NCI-H82 treated with DMSO at 0.1 percent for 48 hours (cell line): Measurements from ENCODE around the gene SLC38A2.
"Not testable (repeated sequence)": the region's sequence is repeated elsewhere in the genome, so short reads cannot be mapped to it uniquely, and the experiment has no call there.

Experiments used
- DNase-seq: peaks from one replicate; lab custom pipeline; 2025; ENCODE audit not compliant: unreplicated experiment; lab: John Stamatoyannopoulos, UW

Gene SLC38A2

GRCh38 chr12:46325075-46325474, 47.5 kb downstream of the SLC38A2 start:
- not testable (repeated sequence) for DNase-seq

DNA sequence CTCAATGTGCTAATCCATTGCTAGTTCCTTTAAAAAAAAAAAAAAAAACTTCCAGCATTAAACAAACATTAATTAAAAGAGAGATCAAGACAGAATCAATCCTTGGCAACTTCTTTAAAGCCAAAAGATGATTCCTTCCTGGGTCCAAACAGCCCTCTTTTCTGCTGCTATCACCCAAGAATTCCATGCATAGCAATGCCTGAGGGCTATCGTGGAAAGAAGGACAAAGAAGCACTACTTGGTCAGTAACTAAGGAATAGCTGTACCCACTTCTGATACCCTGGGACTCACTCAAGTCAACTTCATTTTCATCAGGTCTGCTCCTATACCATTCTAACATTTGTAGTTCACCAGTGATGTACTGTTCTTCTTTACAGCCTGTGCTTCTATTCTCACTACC, 51.8 kb downstream of the SLC38A2 start:
- DNase-seq, result no peak

DNA sequence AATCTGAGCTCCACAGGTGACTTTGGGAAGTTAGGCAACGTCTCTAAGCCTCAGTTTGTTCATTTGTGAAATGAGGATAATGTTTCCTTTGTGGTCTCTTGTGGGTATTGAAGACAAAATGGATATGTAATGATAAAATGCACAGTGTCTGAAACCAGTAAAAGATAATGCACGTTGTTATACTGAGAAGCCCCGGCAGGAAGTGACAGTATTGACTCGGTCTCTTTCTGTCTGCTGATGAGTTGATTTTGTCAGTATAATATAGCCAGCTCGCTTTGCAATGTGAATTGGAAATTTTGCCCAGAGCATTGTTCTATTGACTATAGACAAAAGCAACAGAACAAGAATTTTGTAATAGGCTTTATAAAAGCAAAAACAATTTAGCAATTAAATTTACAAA, 54.5 kb downstream of the SLC38A2 start:
- DNase-seq, result no peak
